Right lobe of liver (tissue), 4 donors: ENCODE results near the gene SPTBN1.

Source experiments
- CTCF ChIP-seq, 4 donors: fragments of 200-600 bp in 3 of 4; fragments of 450-650 bp in 1 of 4; IDR thresholded peaks; one replicate each; pipeline versions ENCODE4 v1.5.1 to v1.8.0; 2016 to 2022; ENCODE audit warnings: antibody characterized with exemption in 4 of 4, mild to moderate bottlenecking in 2 of 4
- POLR2A ChIP-seq: fragments of 450-650 bp; IDR thresholded peaks from one replicate; pipeline ENCODE4 v1.6.1; 2017; ENCODE audit warnings: antibody characterized with exemption, mild to moderate bottlenecking
- donor health status: DM: no; HTN: no; CAD: no.
- donor health status: DM: no; HTN: no; CAD: no.
- donor health status: DM: no; HTN: yes; CAD: no.

GRCh38 chr2:54656863-54657262 is 200.7 kb downstream of the SPTBN1 start:
- TF ChIP-seq POLR2A (no peak), CTCF (IDR thresholded peaks at IDR 0.05) (no peak)
